Fibroblast of upper back skin (primary cell): ENCODE measurements around the gene TOLLIP.
A peak's percentile ranks its signal among the peaks of the same experiment; 100 is the strongest.
"Not testable (repeated sequence)": the region's sequence is repeated elsewhere in the genome, so short reads cannot be mapped to it uniquely, and the experiment has no call there.

Experiments
- DNase-seq: peaks from one replicate; pipeline ENCODE4 v3.0.0-alpha.2; 2013

Gene TOLLIP

GRCh38 chr11:1343391-1344055, 34.1 kb upstream of the TOLLIP start:
- no peak for DNase-seq

GRCh38 chr11:1342946-1343345, 33.5 kb upstream of the TOLLIP start:
- no peak for DNase-seq

DNA sequence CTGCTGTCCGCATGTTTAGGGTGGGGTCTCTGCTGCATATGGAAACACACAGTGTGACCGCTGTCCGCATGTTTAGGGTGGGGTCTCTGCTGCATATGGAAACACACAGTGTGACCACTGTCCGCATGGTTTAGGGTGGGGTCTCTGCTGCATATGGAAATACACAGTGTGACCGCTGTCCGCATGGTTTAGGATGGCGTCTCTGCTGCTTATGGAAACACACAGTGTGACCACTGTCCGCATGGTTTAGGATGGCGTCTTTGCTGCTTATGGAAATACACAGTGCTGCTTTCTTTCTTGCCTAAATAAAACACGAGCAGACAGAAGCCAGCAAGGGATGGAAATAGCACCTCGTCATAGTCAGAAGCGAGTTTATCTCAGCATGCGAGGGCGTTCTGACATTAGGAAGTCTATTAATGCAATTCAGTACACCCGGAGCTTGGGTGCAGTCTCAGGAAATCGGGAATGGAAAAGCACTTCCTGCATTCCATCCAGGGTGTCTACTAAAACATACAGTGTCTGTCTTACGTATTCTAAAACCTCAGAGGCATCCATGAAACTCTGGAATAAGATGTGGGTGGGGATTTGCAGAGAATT, 32.6 kb upstream of the TOLLIP start:
- DNase-seq: peak; percentile 16

- DNase-seq: not testable (repeated sequence)
These were observed 31.8 kb upstream of the TOLLIP start for GRCh38 chr11:1341226-1341625.

GRCh38 chr11:1340111-1340510, 30.7 kb upstream of the TOLLIP start:
- DNase-seq: no peak

DNA sequence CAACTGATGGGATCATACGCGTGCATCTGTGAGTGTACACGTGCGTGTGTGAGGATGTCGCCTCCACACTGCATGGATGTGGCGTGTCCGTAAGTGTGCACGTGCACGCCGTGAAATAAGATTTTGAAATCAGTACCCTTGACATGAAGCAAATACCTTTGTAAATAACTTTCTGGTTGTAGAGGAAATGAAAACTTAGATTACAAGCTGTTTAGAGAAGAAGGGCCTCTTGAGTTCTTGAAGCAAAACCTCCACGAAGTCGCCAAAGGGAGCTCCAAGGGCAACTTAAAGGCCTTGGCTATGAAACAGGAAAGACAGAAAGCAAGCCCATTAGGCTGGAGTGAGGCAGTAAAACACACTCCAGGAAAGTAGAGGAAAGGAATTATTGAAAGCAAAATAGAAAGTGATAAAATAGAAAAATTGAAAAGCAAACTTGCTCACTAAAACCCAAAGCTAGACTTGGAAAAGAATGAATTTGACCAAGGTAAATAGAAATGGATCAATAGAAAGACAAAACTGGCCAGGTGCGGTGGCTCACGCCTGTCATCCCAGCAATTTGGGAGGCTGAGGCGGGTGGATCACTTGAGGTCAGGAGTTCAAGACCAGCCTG, 29.7 kb upstream of the TOLLIP start:
- DNase-seq: no peak

GRCh38 chr11:1338201-1339065, 29.0 kb upstream of the TOLLIP start:
- DNase-seq: no peak

- no peak for DNase-seq
These were observed 28.2 kb upstream of the TOLLIP start for GRCh38 chr11:1337647-1338007.

DNA sequence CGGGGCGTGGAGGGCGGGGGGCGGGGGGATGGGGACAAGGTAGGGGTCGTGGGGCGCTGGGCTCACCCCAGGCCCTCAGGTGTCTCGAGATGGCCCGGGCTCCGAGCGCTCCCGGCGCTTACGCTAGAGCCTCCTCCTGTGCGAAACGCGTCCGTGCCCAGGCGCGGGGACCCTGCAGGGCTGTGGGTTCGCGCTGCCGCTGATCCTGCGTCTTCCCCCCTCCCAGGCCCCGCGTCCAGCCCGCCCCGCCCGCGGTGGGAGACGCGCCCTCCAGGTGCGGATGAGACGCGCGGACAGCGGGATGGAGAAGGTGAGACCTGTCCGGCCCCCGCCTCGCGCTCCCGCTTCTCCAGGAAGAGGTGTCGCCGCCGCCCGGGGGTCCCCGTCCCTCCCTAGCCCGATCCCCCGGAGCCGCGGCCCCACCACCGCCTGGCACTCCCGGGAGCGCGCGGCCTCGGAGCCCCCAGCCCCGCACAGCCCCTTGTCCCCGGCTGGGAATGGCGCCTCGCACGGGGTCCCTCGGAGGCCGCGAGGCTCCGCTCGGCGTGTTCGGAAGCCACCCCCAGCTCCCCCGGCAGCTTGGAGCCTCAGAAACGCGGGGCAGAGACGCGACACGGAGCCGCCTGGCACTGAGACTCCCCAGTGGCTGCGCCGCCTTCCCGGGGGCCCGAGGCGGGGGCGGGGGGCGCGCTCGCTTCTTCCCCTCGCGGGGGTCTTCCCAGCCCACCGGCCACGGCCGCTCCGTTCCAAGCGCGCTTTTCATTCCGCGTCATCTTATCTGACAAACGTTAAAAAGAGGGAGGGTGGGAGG, 27.6 kb upstream of the TOLLIP start:
- peak; percentile 2 for DNase-seq

- DNase-seq: peak; percentile 68
These were observed 26.7 kb upstream of the TOLLIP start for GRCh38 chr11:1335811-1336761.

DNA sequence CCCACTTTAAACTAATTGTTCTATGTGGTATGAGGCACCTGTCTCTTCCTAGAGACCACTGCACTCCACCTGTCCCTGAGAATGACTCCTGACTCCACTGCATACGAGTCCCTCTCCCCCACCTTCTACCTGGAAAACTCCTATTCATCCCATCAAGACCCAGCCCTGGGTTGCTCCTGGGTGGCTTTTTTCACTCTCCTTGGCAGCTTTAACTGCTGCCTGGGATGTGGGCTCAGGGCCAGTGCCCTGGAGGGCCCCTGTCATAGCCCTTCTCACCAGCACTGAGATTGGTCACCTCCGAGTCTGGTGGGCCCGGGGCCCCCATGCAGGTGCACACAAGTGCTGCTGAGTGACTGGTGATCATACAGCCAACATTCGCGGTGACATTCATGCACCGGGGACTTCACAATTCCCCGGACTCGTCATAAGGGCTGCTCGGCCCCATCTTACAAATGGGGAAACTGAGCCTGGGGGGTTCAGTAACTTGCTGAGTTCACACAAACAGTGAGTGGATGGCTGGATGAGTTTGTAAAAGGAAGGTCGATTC, 25.9 kb upstream of the TOLLIP start:
- no peak for DNase-seq

- no peak for DNase-seq
These were observed 24.4 kb upstream of the TOLLIP start for GRCh38 chr11:1333860-1334259.

DNA sequence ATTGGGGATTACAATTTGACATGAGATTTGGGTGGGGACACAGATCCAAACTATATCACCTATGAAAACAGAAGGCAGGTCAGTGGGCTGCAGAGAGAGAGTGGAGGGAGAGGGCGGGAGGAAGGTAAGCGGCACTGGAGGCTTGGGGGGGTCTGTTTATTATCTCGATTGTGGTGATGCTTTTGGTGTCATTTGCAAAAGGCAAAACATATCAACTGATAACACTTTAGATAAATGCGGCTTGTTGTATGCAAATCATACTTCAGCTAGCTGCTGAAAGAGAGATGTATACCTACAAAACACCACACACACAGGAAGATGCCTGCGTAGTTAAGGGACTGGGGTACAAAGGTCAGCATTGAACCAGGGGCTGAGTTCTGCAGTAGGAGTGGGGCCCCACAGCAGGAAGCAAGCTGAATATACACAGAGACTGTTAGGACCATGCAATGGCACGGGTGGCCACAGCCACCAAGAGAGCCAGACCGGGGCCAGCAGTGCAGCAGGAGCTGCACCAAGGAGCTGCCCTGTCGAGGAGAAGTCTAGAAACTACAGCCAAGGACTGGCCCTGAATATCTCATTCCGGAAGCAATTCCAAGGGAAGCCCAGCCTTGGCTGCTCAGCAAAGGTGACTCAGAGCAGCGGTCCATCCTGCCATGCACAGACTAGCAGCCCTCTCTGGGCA, 23.8 kb upstream of the TOLLIP start:
- no peak for DNase-seq

DNA sequence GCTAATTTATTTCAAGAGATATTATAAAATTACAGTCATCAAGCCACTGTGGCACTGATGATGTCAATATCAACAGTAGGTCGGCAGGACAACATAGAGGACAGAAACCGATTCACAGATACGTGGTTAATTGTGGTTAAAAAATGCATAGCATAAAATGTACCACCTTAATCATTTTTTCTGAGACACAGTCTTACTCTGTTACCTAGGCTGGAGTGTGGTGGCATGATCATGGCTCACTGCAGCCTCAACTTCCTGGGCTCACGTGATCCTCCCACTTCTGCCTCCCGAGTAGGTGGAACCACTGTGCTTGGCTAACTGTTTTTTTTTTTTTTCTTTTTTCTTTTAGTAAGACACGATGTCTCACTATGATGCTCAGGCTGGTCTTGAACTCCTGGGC, 21.0 kb upstream of the TOLLIP start:
- DNase-seq: no peak

- no peak for DNase-seq
These were observed 17.6 kb upstream of the TOLLIP start for GRCh38 chr11:1327064-1327460.

DNA sequence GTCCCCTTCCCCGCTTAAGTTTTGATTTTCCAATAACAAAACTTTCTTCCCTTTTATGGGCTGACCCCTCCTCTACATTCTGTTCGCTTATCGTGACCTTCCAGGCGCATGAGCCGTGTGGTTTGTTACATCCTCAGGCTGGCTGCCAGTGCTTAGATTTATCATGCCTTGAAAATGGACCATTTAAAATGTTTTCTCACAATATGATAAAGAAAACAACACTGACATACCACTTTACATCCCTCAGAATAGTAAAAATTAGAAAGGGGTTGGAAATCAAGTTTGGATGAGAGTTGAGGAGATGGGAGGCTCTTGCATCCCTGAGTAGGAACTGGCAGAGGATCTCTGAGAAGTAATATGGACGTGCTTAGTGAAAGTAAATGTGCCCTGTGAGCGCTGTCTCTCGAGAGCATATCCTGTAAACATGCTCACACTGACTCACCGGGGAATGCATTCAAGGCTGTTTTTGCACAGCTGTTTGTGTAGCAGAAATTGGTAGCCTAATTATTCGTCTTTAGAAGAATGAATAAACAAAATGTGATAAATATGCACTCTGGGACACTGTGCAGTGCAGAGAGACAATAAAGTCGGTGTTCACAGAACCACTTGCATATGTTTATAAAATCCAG, 17.1 kb upstream of the TOLLIP start:
- no peak for DNase-seq

GRCh38 chr11:1323774-1324173, 14.3 kb upstream of the TOLLIP start:
- DNase-seq: no peak

- no peak for DNase-seq
These were observed 8.6 kb upstream of the TOLLIP start for GRCh38 chr11:1317993-1318392.

GRCh38 chr11:1317432-1317831, 8.0 kb upstream of the TOLLIP start:
- DNase-seq: no peak
